Loucy (cell line): ENCODE data around the gene ASB10.

ENCODE experiments used
- H2AFZ ChIP-seq: fragments of 200-600 bp; sonication (generic); 2 replicates; pipeline ENCODE4 v1.6.0; 2016; ENCODE audit warnings: antibody characterized with exemption, mild to moderate bottlenecking, low read length, moderate library complexity
- H3F3A ChIP-seq: fragments of 200-600 bp; 2 replicates; pipeline ENCODE4 v1.6.0; 2016; ENCODE audit warnings: antibody characterized with exemption, low read depth, mild to moderate bottlenecking
- H3K27me3 ChIP-seq: fragments of 200-600 bp; sonication (generic); 2 replicates; pipeline ENCODE4 v1.6.1; 2014; ENCODE audit warnings: low read length, mild to moderate bottlenecking; ENCODE audit not compliant: insufficient read depth, poor library complexity, severe bottlenecking
- H3K36me3 ChIP-seq: fragments of 200-600 bp; sonication (generic); 2 replicates; pipeline ENCODE4 v1.6.1; 2016; ENCODE audit warnings: low read length; ENCODE audit not compliant: insufficient read depth
- H3K4me1 ChIP-seq: fragments of 200-600 bp; sonication (generic); 2 replicates; pipeline ENCODE4 v1.5.1; 2014; ENCODE audit warnings: low read length, mild to moderate bottlenecking; ENCODE audit not compliant: insufficient read depth, poor library complexity, severe bottlenecking
- H3K4me2 ChIP-seq: fragments of 200-600 bp; sonication (generic); 2 replicates; pipeline ENCODE4 v1.6.0; 2014; ENCODE audit warnings: antibody characterized with exemption, low read length, low read depth, mild to moderate bottlenecking; ENCODE audit not compliant: poor library complexity, severe bottlenecking
- H3K4me3 ChIP-seq: fragments of 200-600 bp; sonication (generic); 2 replicates; pipeline ENCODE4 v1.5.1; 2014; ENCODE audit warnings: low read length, mild to moderate bottlenecking, mixed read lengths; ENCODE audit not compliant: poor library complexity, severe bottlenecking
- H3K79me2 ChIP-seq: fragments of 200-600 bp; sonication (generic); 2 replicates; pipeline ENCODE4 v1.6.1; 2014; ENCODE audit warnings: low read length; ENCODE audit not compliant: insufficient read depth
- H3K9ac ChIP-seq: fragments of 200-600 bp; sonication (generic); 2 replicates; pipeline ENCODE4 v1.6.0; 2014; ENCODE audit warnings: mild to moderate bottlenecking, low read depth, low read length, moderate library complexity; ENCODE audit not compliant: poor library complexity, severe bottlenecking
- H3K9me2 ChIP-seq: fragments of 200-600 bp; sonication (generic); replicated peaks from 2 replicates; pipeline ENCODE4 v1.6.1; 2016; ENCODE audit warnings: low read depth, low read length, mixed read lengths
- H3K9me3 ChIP-seq: fragments of 200-600 bp; sonication (generic); 2 replicates; pipeline ENCODE4 v1.6.1; 2014; ENCODE audit warnings: mild to moderate bottlenecking, antibody characterized with exemption, low read length, low read depth; ENCODE audit not compliant: insufficient read depth
- H4K20me1 ChIP-seq: fragments of 200-600 bp; sonication (generic); 2 replicates; pipeline ENCODE4 v1.6.0; 2014; ENCODE audit warnings: antibody characterized with exemption, low read length, mild to moderate bottlenecking; ENCODE audit not compliant: insufficient read depth, poor library complexity, severe bottlenecking
- EZH2phosphoT487 ChIP-seq: fragments of 200-600 bp; IDR thresholded peaks from 2 replicates; pipeline ENCODE4 v1.6.1; 2018; ENCODE audit warnings: antibody characterized with exemption, mild to moderate bottlenecking, moderate library complexity, borderline replicate concordance
- TF ChIP-seq, protein P1 (sequence below): fragments of 200-600 bp; sonication (generic); conservative IDR thresholded peaks from 2 replicates; pipeline ENCODE4 v1.5.1; 2014; ENCODE audit warnings: mild to moderate bottlenecking, antibody characterized with exemption, low read length

ASB10 gene

GRCh38 chr7:151175047-151175792 lies 11.8 kb downstream of the ASB10 start:
- no peaks in the 10 kb centered on the region for H3K4me1 ChIP-seq
- H3F3A ChIP-seq, result no peaks in the 10 kb centered on the region
- no peaks in the 10 kb centered on the region for H3K79me2 ChIP-seq
- no peak overlapping the region for H3K4me3 ChIP-seq
- TF ChIP-seq EZH2phosphoT487, result no peak
- TF ChIP-seq, protein P1, sequence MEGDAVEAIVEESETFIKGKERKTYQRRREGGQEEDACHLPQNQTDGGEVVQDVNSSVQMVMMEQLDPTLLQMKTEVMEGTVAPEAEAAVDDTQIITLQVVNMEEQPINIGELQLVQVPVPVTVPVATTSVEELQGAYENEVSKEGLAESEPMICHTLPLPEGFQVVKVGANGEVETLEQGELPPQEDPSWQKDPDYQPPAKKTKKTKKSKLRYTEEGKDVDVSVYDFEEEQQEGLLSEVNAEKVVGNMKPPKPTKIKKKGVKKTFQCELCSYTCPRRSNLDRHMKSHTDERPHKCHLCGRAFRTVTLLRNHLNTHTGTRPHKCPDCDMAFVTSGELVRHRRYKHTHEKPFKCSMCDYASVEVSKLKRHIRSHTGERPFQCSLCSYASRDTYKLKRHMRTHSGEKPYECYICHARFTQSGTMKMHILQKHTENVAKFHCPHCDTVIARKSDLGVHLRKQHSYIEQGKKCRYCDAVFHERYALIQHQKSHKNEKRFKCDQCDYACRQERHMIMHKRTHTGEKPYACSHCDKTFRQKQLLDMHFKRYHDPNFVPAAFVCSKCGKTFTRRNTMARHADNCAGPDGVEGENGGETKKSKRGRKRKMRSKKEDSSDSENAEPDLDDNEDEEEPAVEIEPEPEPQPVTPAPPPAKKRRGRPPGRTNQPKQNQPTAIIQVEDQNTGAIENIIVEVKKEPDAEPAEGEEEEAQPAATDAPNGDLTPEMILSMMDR, result no peak
- H4K20me1 ChIP-seq, result no peaks in the 10 kb centered on the region
- H3K36me3 ChIP-seq, result no peaks in the 10 kb centered on the region
- no peaks in the 10 kb centered on the region for H3K9me2 ChIP-seq
- no peak overlapping the region for H2AFZ ChIP-seq
- no peak overlapping the region for H3K9ac ChIP-seq
- no peak overlapping the region for H3K4me2 ChIP-seq
- H3K27me3 ChIP-seq, result no peaks in the 10 kb centered on the region
- no peaks in the 10 kb centered on the region for H3K9me3 ChIP-seq

- Histone ChIP-seq H3K9me3 (no peaks in the 10 kb centered on the region), H3K9ac (no peak overlapping the region), H3K4me3 (no peak overlapping the region), H2AFZ (no peak overlapping the region), H3K4me2 (no peak overlapping the region), H3K36me3 (no peaks in the 10 kb centered on the region), H3F3A (no peaks in the 10 kb centered on the region), H4K20me1 (no peaks in the 10 kb centered on the region), H3K79me2 (no peaks in the 10 kb centered on the region), H3K9me2 (no peaks in the 10 kb centered on the region), H3K4me1 (no peaks in the 10 kb centered on the region), H3K27me3 (no peaks in the 10 kb centered on the region)
- TF ChIP-seq, protein P1, result no peak
- no peak for TF ChIP-seq EZH2phosphoT487
These were observed 12.6 kb downstream of the ASB10 start for GRCh38 chr7:151174246-151175046.

DNA sequence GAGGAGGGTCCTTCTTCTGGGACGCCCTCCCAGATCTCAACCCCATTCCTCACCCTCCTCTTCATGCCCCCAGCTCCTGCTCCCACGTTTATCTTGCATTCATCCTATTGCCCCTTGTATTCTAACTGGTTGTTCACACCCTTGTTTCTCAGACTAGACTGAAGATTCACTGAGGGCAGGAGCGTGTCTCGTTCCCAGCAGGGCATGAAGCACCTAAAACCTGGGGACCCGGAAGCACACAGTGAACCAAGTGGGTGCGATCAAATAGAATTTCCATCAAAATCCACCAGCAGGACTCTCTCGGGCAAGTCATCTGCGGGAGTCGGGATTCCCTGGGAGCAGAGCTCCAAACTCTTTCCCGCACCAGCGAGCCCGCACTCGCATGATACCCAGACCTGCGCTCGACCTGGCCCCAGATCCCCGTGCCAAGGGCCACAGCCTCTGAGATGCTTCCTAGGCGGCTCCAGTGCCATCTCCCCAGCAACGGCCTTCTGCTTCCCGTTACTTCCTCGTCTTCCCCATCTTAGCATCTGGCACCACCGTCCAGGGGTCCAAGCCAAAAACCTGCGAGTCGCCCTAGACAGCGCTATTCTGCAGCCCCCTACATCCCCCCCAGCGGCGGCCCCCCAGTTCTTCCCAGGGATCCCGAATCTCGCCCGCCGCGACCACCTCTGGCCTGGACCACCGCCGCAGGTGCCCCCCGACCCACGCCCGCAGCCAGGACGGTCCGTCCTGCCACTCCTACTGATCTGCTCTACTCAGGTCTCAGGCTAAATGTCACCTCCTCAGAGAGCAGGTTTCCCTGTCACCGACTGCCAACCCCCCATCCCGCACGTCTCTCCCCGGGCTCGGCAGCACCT lies 13.4 kb downstream of the ASB10 start:
- no peak for TF ChIP-seq EZH2phosphoT487
- TF ChIP-seq, protein P1, result no peak
- no peak overlapping the region for H2AFZ ChIP-seq
- H3K9ac ChIP-seq, result no peak overlapping the region
- no peak overlapping the region for H3K4me3 ChIP-seq
- H3K79me2 ChIP-seq, result no peaks in the 10 kb centered on the region
- H3K4me2 ChIP-seq, result no peak overlapping the region
- no peaks in the 10 kb centered on the region for H3K9me2 ChIP-seq
- H3K36me3 ChIP-seq, result no peaks in the 10 kb centered on the region
- H3K27me3 ChIP-seq, result no peaks in the 10 kb centered on the region
- H3K4me1 ChIP-seq, result no peaks in the 10 kb centered on the region
- H3K9me3 ChIP-seq, result no peaks in the 10 kb centered on the region
- no peaks in the 10 kb centered on the region for H4K20me1 ChIP-seq
- no peaks in the 10 kb centered on the region for H3F3A ChIP-seq
